Astrocyte (in vitro differentiated cells and primary cell): ENCODE data around the gene SQSTM1.

Experiments
- EZH2 ChIP-seq: IDR thresholded peaks from 2 replicates; pipeline ENCODE4 v1.6.1; 2012; ENCODE audit warnings: mild to moderate bottlenecking, low read length, inconsistent platforms; ENCODE audit not compliant: insufficient read depth
- TF ChIP-seq, protein P1 (sequence below): IDR thresholded peaks from 2 replicates; pipeline ENCODE4 v1.5.1; 2011; ENCODE audit warnings: low read depth, mild to moderate bottlenecking, inconsistent platforms, low read length, moderate library complexity; ENCODE audit not compliant: insufficient read depth

DNA sequence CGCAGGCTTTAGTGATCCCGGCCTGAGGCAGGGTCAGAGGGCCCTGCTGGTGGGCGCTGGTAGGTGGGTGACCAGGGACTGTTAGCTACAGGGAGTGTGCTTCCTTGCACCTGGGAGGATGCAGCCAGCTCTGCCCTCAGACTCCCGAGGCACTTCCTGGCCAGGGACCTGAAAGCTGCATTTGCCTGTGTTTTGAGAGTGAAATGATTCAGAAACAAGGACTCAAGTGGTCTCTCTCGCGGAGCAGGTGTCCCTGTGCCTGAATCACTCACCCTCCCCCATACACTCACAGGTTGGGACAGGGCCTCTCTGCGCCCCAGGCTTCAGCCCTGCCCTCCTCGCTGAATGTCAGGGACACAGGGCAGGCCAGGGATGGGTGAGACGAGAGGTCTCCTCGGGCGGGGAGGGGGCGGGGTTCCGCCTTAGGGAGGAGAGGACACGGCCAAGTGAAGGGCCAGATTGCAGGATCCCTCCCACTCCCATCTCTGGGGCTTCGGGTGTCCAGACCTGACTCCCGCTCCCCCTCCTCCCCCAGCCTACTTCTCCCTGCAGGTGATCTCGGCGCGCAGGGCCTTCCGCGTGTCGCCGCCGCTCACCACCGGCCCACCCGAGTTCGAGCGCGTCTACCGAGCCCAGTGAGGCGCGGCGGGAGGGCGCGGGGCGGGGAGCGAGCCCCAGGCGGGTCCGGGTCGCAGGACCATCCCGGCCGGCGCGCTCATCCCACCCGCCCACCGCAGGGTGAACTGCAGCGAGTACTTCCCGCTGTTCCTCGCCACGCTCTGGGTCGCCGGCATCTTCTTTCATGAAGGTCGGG, 25.4 kb upstream of the SQSTM1 start:
- TF ChIP-seq, protein P1, sequence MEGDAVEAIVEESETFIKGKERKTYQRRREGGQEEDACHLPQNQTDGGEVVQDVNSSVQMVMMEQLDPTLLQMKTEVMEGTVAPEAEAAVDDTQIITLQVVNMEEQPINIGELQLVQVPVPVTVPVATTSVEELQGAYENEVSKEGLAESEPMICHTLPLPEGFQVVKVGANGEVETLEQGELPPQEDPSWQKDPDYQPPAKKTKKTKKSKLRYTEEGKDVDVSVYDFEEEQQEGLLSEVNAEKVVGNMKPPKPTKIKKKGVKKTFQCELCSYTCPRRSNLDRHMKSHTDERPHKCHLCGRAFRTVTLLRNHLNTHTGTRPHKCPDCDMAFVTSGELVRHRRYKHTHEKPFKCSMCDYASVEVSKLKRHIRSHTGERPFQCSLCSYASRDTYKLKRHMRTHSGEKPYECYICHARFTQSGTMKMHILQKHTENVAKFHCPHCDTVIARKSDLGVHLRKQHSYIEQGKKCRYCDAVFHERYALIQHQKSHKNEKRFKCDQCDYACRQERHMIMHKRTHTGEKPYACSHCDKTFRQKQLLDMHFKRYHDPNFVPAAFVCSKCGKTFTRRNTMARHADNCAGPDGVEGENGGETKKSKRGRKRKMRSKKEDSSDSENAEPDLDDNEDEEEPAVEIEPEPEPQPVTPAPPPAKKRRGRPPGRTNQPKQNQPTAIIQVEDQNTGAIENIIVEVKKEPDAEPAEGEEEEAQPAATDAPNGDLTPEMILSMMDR: no peak
- no peak for TF ChIP-seq EZH2
